HG02588 (cell line): ENCODE results near the gene CCDC191.
A peak's percentile ranks its signal among the peaks of the same experiment; 100 is the strongest.

ENCODE experiments used
- ATAC-seq: cut with Tn5 transposase; IDR thresholded peaks from one replicate; pipeline ENCODE4 v1.9.1; 2021; ENCODE audit warnings: mild to moderate bottlenecking, moderate library complexity; ENCODE audit not compliant: unreplicated experiment

CCDC191 gene, protein sequence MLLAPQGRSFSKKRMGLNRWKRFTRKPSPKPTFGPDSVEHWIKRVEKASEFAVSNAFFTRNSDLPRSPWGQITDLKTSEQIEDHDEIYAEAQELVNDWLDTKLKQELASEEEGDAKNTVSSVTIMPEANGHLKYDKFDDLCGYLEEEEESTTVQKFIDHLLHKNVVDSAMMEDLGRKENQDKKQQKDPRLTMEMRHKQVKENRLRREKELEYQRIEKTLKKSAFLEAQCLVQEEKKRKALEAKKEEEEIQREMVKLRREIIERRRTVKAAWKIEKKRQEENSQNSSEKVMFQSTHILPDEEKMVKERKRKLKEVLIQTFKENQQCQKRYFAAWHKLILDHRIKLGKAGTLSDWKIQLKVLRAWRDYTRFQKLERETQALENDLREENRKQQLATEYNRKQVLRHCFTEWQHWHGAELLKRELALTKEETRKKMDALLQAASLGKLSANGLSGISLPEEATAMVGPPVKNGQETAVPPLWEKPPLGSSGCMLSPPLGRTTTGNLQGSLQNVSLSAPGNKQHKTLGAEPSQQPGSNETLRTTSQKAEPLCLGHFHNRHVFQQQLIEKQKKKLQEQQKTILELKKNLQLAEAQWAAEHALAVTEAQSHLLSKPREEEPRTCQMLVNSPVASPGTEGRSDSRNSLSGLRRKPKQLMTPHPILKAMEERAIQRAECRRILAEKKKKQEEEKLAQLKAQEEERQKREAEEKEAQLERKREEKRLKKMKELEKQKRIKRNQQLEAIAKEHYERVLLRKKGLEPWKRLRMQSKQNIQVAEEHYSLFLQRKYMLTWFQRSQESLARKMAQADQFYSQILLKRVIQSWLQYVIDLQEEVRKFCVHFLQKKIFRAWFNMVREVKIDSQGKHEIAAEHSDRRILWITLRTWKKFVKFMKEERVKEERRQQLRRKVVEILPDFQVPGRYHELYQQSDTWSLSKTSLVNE

DNA sequence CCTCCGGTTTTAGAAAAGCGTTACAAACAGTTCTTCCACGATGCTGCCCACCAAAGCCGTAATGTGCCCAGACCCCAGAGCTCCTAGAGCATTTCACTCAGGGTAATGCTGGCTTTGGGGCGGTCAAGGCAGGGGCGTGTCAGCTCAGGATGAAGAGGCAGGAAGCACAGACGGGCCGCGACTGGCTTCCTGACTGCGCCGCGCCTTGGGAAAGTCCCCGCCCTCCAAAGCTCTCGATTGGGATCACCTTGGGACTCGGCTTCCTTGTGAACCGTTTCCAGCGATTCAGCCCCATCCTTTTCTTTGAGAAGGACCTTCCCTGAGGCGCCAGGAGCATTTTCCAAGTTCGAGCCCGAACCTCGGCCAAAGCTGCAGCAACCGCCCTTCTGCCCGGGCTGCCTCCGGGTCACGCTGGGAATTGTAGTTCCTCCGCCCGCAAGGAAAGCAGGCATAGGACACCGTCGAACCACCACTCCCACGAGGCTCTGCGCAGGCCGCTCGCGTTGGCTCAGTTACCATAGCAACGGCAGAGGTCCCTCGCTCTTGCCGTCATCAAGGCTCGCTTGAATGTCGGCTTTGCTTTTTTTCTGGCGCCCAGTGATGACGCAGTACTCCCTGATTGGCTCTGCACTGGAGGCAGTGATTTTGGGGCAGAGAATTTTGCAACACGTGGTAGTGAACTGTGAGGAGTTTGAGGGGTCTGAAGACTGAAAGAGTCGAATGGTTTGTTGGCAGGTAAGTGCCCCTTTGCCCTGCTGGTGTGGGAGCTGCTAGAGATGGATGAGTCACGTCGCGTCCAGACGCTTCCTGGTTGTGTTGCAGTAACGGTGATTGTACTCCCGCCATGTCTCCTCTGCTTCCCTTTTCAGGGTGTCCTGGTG is at the start of gene CCDC191, which contains the start of gene QTRT2:
Gene CCDC191 (minus strand): TSS at position 397 of the 881 bp plus-strand sequence. CDS start 60 bp downstream, at position 337.
Gene QTRT2 (plus strand): TSS at position 608 of the 881 bp plus-strand sequence. CDS start 8,521 bp downstream, outside the sequence.
- peak; percentile 97 for ATAC-seq

DNA sequence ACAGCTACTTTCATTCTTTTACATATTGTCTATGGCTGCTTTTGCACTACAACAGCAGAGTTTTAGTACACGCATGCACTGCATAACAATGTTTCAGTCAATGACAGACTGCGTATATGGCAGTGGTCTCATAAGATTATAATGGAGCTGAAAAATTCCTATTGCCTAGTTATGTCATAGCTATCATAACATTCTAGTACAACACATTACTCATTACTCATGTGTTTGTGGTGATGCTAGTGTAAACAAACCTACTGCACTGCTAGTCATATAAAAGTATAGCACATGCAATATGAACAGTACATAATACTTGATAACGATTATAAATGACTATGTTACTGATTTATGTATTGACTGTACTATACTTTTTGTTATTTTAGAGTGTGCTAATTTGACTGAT is 48.1 kb upstream of the CCDC191 start:
- no peak for ATAC-seq

DNA sequence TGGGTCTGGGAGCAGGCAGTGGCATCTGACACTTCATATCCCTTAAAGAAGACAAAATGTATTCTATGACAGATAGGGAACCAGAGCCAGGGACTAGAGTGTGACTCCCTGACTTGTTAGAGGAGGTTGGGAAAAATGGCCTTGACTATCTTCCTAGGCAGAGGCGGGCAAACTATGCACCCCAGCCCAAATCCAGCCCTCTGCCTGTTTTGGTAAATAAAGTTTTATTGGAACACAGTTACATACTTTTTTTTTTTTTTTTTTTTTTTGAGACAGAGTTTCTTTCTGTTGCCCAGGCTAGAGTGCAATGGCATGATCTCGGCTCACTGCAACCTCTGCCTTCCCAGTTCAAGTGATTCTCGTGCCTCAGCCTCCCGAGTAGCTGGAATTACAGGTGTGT is 47.5 kb upstream of the CCDC191 start:
- no peak for ATAC-seq

DNA sequence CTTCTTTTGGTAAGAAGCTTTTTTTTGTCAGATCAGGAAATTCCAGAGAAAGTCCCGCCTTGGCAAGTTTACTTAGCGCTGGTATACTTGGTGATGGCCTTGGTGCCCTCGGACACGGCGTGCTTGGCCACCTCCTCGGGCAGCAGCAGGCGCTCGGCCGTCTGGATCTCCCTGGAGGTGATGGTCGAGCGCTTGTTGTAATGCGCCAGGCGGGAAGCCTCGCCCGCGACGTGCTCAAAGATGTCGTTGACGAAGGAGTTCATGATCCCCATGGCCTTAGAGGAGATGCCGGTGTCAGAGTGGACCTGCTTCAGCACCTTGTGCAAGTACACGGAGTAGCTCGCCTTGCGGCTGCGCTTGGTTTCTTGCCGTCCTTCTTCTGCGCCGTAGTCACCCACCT is 46.9 kb upstream of the CCDC191 start:
- no peak for ATAC-seq

DNA sequence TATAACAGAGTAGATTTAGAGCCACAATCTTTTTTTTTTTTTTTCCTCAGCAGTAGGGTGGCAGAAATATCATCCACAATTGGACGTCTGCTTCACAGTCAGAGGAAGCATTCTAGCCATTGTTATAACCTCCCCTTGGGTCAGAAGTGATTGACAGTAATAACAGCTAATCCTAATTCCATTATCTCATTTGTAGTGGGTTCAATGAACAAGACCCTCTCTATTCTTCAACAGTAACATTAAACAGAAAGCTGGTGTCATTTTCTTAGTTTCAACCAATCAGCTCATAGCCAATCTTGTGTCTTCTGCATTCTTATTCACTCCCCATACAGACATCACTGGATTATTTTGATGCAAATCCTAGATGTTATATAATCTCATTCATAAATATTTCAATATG is 44.8 kb upstream of the CCDC191 start:
- ATAC-seq = no peak

DNA sequence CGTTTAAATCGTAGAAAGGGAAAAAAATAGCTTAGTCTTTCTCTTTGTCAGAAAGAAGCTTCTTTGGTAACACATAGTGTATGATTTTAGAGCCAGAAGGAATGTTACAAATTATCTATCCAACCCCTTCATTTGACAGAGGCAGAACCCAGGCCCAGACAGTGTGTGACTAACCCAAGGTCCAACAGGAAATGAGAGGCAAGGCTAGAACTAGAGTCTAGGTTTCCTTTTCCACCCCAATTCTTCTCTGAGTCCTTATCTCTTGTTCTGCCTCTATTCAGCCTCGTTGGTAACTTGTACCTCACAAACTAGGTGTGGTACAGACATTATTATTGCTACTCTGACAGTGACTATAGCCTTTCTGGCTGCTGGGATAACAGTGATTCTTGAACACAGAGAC is 39.5 kb upstream of the CCDC191 start:
- no peak for ATAC-seq

DNA sequence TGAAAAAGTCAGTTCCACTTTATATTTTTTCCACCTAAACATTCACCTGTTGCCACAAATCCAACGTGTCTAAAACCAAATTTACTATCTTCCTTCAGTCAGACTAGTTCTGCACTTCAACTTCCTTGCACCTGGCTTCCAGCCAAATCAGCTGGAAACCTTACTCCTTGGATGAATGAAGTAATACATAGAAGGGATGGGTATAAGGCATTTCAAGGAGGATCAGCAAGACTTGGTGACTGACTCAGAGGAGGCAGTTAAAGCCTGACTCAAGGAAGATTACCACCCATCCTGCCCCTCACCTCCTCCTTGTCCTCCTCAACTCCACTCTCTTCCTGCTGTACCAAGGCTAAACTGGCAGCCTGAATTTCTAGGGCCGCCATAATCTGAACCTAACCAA is 37.3 kb upstream of the CCDC191 start:
- no peak for ATAC-seq

DNA sequence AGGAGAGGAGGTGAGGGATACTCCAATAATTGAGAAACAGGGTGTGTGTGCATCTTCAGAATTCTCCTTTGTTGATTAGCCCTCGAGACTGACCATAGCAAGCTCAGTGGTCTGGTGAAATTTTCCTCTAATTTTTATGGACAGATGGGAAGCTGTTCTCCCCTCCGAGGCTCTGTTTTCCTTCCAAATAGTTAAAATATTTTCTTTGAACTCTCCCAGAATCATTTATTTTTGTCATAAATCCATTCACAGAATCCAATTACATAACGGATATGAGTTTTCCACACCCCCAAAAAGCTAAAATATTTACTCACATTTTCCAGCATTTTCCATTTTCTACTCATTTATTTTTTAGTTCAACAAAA is 36.7 kb upstream of the CCDC191 start:
- ATAC-seq = no peak

DNA sequence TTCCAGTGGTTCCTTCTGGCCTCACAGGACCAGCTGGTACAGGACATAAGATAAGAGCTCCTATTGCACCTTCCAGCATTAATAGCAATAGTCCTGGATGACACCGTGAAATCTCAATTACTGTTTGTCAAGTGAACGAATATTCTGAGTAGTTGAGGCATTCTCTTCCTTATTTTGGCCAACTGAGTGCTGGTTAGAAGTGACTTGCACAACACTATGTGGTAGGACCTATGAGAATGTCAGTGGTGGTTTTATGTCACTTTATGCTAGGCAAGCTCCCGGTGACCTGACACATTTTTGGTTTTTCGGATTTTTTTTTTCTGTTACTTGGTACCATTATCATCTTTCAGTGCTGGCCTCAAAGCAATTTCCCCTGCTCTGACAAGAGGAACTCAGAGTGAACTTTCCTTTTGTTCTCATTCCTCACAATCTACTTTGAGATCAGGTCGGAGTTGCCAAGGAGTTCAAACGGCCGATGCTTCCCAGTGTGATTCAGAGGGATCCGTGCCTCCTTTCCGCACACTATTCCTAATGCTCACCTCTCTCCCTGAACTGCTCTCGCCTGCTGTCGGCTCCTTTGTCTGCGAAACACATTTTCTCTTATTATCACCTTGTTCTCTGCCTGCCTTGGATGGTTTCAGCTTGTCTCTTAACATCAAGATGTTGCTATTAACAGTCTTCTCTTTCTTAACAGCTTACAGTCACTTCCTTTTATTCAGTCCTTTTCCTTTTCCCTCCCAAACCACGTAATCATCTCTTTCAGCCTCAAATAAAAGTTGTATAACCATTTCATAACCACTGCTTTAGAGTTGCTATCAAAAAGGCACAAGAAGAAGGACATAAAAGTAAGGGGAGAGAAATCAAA is 36.1 kb upstream of the CCDC191 start:
- ATAC-seq = no peak

DNA sequence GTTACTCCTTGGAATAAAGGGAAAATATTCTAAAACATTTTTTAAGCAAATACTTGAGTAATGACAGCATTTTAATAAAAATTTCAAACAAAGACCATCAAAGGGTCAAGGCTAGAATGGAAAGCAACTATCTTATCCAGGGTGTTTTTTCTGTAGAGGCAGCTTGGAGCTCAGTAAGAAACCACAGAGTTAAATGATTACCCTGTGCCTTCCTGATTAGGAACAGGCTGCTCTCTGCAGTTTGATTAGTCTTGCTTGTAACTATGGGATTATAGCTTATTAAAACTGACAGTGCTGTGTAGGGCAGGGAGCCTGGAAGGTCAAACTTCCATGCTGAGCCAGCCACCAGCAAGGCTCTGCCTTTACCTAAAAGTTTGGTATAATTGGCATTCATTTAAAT is 33.3 kb upstream of the CCDC191 start:
- no peak for ATAC-seq

DNA sequence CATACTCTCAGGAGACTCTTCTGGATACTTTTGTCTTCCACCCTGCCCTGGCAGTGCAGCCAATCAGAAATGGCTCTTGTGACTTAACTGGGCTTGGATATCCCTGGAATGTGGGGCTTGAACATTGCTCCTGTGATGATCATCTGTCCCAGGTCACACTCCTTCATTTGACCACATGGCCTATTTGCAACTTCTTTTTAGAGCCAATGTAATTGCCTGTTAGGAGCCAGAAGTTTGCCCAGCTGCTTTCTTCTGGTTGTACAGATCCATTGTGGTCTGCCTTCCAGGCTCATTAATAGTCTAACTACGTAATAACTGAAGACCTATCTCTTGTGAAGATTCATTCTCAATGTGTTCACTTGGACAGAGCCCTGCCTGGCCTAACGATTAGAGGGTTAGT is 30.0 kb upstream of the CCDC191 start:
- no peak for ATAC-seq

DNA sequence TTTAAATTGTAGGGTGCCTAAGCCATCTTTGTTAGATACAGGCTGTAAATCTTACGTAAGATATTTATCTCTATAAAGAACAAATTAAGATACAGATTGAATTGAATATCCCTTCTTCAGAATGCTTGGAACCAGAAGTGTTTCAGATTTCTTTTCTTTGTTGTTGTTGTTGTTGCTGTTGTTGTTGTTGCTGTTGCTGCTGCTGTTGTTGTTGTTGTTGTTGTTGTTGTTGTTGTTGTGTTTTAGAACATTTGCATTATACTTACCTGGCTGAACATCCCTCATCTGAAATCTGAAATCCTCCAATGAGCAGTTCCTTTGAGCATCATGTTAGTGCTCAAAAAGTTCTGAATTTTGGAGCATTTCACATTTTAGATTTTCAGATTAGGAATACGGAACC is 26.8 kb upstream of the CCDC191 start:
- no peak for ATAC-seq

DNA sequence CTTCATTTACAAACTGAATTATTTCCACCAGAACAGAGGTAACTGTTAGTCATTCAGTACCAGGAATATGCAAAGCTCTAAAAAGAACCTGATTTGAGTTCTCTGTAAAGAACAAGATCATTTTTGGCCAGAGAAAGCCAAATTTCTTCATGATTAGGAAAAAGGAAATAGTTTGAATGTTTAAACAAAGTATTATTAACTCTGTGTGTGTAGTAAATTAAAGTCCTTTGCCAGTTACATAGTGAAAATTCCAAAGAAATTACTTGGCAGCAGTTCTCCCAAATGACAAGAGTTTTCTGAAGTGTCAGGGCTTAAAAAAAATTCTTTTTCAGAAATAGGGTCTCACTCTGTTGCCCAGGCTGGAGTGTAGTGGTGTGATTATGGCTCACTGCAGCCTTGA is 24.7 kb upstream of the CCDC191 start:
- ATAC-seq = no peak

DNA sequence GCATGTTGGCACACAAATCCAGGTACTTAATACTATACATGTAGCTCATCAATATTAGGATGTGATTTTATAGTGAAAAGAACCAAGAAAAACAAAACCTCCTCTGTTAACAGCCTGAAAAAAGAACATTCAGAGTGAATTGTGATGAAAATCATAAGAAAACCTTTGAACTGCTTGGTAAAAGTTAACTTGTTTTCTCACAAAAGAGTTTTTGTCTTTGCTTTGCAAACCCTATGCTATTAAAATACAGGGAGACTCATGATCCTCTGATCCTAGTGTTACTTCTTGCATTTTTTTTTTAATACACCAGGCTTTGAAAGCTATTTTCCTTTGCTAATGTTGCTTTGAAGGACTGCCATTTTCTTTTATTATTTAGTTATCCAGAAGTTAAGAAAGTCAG is 23.9 kb upstream of the CCDC191 start:
- no peak for ATAC-seq

DNA sequence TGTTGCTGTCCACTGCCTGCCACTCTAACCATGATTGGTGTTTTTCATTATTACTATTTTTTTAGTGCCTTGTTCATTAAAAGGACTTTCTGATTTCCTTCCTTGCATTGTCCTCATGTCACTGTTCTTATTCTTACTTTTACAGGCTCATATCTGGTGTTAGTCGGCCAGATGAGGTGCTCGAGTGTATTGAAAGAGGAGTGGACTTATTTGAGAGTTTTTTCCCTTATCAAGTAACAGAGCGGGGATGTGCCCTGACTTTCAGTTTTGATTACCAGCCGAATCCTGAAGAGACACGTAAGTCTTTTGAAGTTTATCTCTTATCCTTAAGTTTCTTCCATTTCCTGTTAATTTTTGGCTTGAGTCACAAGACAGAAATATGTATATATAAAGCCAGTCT is 23.4 kb upstream of the CCDC191 start:
- no peak for ATAC-seq

DNA sequence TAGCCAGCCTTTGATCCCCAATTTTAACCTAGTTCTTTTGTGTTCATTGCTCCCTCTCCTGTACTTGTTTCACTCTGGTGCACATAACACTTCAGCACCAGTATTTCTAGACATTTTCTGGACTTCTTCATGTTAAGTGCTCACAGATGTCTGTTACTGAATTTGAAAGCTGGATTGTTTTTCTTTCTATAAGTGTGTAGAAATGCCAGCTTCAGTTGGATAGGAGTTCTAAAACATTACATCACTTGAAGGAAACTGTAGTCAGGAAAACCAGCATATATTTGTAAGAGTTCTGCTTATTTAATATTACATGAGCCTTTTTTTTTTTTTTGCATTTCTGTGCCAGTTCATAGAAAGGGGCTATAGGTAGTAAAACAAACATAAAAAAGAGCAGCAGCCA is 21.8 kb upstream of the CCDC191 start:
- ATAC-seq = no peak

DNA sequence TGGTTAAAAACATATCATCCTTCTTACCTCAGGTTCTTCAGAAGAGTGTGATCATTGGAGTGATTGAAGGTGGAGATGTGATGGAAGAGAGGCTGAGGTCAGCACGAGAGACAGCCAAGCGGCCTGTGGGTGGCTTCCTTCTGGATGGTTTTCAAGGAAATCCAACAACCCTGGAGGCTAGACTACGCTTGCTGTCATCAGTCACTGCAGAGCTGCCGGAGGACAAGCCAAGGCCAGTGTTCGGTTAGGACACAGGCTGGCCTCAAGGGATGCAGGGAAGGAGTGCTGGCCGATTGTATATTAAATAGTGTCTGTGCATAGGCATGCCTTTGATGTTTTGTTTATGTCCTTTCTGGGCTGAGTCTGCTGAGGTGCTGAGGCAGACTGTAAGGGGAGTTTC is 20.4 kb upstream of the CCDC191 start:
- no peak for ATAC-seq

DNA sequence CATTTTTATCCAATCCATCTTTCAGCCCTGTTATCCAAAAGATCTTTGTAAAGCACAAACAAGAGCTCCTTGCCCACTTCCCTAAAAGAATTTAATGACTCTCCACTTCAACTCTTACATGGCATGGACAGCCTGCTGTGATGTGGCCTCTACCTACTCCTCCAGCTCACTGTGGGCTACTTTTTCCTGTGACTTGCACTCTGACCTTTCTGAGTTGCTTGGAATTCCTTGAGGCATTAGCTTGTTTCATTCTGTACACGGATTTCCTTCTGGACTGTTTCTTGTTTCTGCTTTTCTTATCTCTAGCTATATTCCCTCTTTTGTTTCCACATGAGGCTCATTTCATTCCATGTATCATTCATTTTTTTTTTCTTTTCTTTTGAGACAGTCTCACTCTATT is 15.5 kb upstream of the CCDC191 start:
- no peak for ATAC-seq

DNA sequence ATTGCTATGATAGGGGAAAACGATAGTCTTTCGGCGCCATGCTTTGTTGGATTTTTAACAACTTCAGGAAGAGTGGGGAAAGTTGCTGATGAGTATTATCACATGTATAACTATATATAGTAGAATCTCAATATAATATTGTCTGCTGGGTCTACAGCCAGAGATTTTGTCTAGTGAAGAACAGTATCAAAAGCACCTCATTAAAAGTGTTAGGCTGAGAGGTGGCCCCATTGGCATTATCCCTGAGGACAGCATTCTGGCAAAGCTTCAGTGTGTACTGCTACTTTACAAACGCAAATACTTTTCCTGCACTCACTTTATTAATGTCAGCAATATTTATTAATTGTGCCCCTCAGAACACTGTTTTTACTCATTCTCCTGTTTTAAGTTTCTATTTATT is 12.0 kb upstream of the CCDC191 start:
- ATAC-seq = no peak

DNA sequence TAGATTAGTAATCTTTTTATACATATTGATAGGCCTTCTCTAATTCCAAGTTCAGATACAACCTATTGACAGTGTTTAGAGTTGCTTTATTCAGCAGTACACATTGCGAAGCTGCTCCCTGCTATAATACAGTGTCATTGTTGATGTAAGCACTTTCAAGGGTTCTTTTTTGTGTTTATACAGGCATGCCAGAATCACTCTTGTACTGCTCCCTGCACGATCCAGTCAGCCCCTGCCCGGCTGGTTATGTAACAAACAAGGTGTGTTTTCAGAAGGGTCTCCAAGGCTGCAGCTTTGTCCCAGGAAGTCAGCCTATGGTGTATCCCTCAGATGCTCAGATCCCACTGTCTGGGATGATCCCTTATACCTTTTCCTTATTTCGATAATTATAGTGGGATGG is 11.5 kb upstream of the CCDC191 start:
- no peak for ATAC-seq
